ENCODE measurements around the gene NEDD9.

The NEDD9 gene

DNA sequence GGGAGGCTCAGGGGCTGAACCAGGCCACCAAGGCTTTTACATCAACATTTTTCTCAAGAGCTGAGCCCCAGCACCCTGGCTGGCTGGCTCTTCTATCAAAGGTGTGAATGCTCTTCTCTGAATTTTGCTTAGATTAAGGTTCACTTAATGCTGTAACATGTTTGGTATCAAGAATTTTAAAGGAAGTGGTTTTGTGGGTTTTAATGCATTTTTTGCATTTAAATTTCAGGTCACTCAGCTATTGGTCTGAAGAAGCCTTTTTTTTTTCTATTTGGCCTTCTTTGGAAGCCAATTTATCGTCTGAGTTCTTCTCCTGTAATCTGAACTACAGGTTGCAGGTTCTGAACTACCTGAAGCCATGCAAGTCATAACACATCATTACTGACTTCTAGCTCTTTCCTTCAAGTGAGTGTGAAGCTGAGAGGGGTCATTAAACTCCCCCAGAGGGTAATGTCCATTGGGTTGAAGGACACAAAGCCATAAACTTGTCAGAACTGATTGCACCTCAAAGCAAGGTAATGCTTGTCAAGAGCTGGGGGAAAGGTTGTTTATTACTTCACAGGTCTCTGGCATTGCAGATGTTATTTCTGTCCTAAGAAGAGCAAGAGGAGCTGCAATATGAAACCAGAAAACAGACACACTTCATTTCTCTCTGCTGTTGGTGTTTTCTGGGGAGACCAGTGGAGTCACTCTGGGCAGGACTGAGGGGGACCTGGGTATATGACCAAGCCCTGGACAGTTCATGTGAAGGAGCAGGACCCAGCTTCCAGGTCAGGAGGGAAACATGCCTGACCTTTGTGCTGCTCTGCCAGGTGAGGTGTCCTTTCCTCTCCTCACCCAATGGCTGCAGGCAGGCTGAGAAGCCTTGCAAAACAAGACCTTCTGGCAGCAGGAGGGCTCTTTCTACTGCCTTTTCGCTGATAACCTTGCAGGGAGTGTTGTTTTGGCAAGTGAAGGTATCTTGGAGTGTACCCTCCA lies 26.1 kb upstream of the NEDD9 start:
- no peak for DNase-seq

DNA sequence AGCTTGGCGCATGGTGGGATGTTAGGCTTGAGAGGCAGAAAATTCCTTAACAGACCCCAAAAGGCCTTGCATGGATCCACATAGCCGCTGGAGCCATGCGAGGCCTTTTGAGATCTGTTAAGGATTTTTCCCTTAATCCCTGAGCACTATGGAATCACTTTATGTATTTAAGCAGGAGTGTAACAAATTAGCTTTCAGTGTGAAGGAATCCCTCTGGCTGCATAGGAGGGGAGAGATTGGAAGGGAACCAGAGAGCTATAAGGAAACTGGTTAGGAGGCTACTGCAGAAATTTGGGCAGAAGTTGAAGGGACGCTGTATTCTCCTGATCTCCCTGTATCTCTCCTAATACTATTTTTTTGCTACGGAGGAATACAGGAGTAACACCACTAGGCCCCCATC lies 23.1 kb upstream of the NEDD9 start:
- no peak for DNase-seq

DNA sequence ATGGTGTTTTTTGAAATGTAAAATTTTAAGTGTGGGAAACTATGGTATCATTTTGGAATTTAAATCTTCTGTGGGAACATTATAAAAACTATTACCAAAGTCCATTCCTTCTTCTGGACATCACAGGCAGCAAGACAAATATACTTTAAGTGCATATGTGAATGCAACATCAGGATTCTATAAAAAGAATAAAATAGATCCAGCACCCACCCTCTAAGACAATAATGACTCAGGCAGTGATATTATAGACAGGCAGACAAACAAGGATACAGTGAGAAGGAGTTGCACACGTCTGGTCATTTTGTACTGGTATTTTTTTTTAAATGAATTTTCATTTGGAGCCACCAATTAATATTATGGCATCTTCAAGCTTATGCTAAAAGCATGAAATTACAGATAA lies 21.1 kb upstream of the NEDD9 start:
- no peak for DNase-seq

DNA sequence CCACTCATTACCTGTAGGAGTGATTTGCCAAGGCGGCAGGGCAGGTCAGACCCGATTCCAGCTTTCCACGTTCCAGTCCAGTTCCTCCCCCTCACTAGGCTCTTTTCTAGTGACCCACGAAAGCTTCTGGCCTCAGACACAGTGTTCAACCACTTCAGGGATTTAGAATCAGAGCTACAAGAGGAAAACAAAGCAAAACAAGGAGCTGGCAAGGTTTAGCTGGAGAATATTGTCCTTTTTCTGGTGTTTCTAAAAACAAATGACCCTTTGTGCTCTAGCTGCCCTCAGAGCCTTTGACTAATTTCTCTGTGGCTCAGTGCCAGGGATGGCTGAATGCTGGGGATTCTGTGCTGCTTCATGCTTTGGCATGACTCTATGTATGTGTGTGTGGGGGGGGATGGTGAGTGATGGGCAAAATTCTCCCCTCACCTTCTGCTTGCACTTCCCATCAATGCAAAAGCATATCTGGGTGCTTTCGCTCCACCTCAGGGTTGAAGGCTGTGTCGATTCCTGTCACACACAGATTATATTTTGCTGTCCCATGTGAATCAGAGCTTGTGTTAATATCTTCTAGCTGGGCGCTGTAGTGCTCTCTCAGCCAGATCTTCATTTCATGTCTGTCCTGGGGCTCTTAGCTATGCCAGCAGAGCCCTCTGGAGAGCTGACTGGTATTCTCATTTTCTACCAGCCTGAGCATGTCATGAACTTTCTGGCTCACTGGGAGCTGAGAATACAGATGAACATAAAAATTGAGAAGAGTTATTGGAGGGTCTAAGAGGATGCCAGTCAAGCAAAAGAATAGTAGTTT lies 19.3 kb upstream of the NEDD9 start:
- DNase-seq: no peak

DNA sequence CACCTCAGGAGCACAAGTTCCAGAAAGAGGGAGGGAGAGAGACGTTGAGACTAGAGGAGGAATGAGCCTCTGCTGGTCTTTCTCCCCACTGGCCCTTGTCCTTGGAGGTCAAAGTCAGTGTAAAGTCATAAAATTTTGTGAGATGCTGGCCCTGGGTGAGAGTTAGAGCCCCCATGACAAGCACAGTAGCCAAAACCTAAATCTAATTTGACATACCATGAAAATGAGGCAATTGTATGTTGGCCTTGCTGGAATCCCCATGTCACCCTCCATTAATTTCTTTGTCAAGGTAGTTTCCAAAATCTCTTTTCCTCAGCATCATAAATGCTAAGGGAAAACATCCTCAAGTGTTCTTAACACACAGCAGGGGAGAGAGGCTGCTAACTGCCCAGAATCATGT lies 17.6 kb upstream of the NEDD9 start:
- no peak for DNase-seq

DNA sequence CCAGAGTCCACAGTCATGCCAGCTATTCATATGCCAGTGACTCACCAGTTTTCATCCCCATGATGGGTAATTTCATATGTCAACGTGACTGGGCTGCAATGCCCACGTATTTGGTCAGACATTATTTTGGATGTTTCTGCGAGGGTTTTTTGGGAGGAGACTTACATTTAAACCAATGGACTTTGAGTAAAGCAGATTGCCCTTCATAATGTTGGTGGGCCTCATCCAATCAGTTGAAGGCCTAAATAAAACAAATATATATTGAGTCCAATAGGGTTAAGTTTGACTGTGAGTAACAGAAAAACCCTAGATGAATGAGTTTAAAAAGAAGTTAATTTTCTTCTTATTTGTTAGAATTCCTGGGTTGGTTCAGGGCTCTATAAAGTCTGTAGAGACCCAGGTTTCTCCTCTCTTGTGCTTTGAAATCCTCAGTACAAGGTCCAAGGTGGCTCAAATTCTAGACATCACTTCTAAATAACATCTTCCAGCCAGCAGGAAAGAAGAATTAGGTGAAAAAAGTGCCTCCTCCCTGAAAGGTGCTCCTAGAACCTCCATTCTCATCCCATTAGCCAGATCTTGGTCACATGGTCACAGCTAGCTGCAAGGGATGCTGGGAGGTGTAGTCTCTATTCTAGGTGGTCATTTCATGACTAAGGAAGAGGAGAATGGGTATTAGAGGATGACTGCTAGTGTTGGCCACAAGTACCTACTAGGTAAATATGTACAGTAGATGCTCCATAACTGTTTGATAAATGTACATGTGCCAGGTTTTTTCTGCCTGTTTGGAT lies 16.7 kb upstream of the NEDD9 start:
- no peak for DNase-seq

DNA sequence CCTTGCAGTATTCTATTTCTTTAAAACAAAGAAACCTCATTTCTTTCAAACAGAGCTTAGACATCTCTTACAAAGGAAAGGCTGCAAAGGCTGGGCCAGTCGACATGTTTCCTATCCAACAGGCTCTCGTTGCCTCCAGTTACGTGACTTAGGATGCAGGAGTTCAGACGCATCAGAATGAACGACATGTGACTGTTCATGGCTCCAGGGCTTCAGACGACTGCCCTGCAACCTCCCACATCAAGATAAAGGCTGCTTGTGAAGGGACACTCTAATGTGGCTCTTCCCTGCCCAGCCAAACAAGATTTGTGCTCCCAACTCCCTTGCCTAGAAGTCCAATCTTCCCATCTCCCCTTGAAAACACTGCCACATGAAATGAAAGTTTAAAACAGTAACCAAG lies 14.3 kb upstream of the NEDD9 start:
- no peak for DNase-seq

DNA sequence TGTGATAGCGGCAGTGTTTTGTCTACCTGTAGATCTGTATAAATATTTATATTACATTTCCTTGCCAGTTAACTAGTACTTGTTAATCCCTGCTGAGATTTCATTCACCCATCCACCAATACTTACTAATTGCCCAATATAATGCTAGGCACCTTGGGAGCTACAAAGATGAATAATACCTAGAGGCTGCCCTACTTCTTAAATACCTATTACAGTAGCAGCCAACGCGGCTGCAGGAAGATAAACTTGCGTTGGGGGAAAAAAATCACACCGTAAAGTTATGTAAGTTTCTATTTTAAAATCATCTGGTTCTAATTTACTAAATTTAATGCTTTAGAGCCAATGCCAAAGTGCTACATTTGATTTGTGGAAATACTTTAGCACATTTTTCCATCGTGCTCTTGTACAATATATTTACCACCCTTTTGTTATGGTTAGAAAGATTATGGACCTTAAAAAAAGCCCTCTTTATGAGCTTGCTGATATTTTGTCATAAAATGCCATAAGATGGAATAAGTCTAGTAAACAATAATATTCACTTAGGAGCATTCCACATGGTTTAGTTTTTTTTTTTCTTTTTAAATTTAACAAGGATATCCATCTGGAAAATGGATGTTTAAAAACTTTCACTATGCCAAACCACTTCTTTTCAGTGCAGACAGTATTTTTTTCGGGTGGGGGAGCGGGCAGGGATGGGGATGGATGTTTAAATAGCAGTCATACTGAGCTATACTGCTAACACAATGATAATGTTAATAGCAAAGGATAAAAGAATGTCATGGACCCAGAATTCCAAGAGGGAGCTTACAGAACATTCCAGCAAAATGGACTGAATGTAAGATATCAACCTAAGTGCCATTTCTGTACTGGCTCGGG lies 13.2 kb upstream of the NEDD9 start:
- DNase-seq: no peak

DNA sequence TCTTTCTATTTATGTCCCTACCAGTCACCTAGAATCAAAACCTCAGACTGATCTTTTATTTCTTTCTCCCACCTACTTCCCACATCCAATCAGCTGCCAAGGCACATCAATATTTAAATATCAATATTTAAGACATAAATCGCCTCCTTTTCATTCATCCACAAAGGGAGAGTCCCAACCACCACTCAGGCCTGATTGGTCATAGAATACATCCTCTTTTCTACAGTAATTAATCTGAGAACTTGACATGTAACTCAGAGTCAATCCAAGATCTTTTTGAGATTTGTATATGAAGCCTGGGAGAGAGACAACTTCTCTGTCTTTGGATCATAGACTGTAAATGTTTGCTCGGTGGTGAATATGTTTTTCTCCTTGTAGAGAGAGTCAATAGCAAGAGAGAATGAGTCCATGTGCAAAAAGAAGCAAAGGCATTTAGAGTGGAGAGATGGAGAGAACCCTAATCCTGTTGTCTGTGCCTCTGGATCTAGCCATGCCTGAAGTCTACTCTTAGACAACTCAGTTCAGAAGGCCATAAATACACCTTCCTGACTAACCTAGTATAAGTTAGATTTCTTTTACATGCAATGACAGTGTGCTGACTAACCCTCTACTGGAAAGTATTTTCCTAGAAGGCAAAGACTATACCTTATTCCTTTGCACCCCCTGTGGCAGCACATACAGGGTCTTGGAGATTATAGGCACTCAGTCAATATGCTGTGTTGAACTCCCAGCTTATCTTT lies 12.1 kb upstream of the NEDD9 start:
- DNase-seq: no peak

DNA sequence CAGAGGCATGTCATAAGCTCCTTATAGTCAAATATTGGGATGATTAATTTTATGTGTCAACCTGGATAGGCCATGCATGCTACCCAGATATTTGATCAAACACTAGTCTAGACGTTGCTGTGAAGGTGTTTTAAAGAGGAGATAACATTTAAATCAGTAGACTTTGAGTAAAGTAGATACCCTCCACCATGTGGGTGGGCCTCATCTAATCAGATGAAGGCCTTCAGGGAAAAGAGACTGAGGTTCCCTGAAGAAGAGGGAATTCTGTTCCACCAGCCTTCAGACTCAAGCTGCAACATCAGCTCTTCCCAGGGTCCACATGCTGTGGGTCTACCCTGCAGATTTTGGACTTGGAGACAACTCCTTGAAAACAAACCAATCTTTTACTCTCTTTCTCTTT lies 11.4 kb upstream of the NEDD9 start:
- DNase-seq: no peak

DNA sequence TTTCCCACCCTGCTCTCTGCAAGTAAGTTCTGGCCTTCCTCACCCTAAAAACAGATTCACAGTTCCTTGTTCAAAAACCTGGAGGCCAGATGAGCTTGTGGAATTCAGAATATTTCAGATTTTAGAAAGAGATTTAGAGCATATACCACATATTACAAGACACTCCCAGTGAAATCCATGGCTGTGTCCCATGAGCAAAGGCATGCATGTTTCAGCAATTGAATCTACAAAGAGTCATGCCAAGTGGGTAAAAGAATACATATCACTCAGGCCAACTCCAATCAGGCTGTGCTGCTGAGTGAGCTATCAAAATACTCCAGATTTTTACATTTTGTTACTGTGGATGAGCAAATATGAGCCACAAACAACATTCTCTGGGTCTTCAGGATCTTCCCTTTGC lies 10.2 kb upstream of the NEDD9 start:
- DNase-seq: no peak

DNA sequence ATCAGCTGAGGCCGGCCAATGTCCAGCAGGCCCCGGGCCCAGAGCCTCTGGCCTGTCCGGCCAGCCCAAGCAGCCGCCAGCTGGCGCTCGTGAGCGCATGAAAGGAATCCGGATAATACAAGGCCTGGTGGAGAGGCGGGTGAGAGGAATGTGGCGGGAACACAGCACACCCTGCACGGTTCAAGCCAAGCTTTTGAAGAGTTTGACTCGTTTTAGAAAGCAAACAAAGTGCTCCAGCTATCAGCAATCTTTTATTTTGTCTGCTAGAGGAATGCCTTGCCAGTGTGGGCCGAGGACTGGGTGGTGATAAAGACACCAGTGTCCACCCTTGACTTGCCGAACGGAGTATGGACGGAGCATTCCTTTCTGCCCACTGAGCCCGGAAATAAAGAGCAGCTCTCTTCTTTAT lies 9.3 kb upstream of the NEDD9 start:
- no peak for DNase-seq

DNA sequence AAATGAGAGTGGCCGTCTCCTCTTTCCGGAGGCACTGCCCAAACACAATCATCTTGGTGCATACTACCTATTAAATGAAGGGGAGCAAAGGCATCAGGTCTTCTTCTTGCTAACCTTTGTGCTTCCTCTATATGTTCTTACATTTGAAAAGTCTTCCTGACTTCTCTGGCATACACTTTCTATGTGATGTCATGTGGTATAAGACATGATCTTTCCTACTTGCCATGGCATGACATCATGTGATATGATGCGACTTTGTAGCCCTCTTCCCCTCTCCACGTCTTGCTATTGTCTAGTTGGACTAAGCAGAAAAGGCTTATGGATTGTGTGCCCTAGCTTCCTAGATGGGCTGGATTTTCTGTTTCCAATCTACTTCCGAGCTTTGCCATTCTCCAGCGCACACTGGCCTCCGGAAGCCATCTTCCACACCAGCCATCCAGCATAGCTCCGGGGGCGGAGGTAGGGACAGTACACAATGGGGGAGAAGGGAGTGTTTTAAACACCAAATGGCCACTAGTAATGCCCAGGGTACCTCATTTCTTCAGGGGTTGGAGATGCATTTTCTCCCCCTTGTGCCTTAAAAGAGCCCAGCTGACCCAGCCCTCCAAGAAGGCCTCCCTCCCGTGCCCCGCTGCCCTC lies 8.8 kb upstream of the NEDD9 start:
- no peak for DNase-seq

DNA sequence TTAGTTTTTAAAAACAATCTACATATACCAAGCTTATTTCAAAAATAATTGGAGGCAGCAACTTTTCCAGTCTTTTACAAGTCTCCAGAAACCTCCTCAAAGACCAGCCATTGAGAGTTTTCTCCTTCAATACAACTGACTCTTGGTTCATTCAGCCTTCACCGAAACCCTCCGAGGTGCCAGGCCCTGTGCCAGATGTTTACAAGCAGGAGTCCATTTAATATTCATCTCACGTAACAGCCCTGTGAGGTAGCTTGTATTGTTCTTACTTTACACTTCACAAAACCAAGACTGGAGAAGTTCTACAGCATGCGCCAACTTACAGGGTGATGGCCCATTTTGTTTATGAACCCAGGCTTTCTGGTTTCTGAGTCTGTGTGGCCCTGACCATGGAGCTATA lies 5.5 kb upstream of the NEDD9 start:
- no peak for DNase-seq

DNA sequence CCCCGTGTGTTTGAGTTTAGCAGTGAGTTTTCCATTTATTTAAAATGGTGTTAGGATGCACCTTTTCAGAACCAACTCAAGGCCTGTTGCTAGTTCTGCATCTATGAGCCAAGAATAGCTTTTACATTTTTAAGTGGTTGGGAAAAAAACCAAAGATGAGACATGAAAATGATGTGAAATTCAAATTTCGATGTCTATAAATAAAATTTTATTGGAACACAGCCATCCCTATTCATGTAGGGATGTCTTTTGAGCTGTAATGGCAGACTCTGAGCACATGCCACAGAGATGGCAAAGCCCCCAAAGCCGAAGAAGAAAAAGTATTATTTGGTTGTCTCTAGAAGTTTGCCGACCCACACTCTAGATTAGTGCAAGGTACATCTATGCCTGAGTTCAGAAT lies 5.0 kb upstream of the NEDD9 start:
- DNase-seq: no peak

DNA sequence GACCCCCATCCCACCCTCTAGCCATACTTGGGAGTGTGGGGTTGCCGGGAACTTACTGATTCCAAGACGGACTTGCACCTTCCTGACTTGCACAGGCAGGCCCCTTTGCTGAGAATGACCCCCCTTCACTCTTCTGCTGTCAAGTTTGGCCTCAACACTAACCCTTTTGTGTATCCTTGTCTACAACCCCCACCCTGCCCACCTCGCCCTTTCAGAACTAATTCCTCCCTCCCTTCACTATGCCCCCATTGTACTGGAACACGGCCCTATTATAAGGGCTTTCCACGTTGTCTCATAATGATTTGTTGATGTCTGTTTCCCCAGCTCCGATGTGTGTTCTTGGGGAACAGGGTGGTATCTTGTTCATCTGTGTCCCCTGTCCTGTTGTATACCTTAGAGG lies 4.4 kb upstream of the NEDD9 start:
- DNase-seq: no peak

DNA sequence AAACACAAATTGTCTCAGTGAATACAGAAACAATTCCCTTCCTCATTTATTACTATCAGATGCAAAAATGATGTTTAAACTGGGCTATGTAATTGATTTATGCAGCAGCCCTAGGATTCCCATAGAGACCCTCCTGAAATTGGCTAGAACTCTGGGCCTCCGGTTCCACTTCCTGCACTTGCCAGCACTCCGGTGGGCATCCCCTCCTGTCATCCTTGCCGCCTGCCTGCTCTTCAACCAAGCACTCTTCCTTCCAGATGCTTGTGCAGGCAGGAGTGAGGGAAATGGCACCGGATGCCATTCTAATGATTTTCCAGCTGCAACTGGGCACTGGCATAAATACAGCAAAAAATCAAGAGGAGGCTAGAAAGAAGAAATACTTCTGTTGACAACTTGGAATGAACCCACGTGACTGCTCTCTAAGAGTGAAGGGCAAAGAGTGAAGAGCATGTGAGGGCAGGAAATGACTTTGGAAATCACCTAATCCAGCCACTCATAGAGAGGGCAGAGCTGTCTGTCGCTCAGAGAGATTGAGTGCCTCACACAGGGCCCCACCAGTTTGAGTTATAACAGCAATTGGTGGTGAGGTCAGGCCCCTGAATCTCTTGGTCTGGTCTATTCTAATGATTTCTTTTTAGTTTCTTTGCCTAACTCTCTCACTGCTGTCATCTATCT lies 3.7 kb upstream of the NEDD9 start:
- no peak for DNase-seq

DNA sequence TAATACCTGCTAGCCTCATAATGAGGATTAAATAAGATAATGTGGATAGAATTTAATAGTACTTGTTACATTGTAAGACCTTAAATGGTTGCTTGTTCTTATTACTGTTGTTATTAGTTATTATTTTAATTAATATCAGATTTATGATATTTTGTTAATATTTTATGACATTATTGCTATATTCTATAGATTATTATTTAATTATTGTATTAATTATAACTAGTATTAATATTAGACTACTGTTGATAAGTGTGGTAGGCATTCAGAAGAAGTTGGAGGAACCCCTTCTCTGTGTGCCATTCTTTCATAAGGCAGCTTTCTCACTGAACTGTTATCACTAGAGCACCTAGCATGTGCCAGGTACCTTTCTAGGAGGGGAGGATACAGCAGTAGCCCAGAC lies 2.6 kb upstream of the NEDD9 start:
- DNase-seq: no peak

DNA sequence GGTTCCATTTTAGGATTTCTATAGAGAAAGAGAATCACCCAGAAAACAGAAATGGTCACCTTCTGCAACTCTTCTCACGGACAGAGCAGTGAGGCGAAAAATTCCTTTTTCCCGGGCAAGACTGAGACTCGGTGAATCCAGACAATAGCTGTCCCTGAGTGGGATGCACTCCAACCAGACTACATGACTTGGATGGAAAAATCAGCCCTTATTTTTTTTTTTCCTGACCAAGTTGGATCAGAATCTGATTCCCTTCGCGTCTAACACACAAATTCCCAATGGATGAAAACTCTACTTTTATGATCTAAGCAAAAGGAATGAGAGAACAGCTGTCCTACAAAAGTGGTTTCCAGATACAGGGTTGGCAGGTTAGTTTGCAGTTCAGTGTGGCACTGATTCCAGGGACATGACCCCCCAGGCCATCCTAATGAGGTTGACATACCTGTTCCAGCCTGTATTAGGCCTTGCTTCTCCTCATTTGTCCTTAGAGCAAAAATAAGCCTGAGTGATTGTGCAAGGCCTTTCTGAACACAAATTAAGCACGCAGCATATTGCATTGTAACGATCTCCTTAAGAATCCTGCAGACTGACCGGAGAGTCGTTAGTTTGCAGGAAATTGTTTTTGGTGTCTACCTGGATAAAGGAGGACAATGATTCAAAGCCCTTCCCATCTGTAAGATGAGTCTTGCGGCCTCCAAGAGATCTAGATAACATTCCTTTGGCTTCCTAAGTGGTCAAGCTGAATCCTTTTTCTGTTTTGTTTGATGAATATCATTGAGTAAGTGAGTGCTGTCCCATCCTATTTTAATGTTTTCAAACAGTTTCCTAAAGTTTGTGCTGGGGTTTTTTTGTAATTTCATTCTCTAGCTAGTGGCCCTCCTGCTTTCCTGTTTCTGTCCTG lies 1.5 kb upstream of the NEDD9 start:
- DNase-seq: no peak

Data from NCI-H1092 (cell line).